Epithelial cell of proximal tubule (primary cell): ENCODE measurements around the gene MARCHF6. TPM values are rescaled to one million over a fixed set of nuclear protein-coding genes. Genes with fewer than 3 reads are reported as not detected.
A peak's percentile ranks its signal among the peaks of the same experiment; 100 is the strongest.
"Not testable (repeated sequence)": the region's sequence is repeated elsewhere in the genome, so short reads cannot be mapped to it uniquely, and the experiment has no call there.

Source experiments
- DNase-seq: peaks from one replicate; pipeline ENCODE4 v3.0.0-alpha.2; 2011; ENCODE audit warnings: low read depth
- H3K4me3 ChIP-seq: 2 replicates; pipeline ENCODE4 v1.5.1; 2011; ENCODE audit warnings: low read depth, mild to moderate bottlenecking, low read length
- CTCF ChIP-seq: conservative IDR thresholded peaks from 2 replicates; pipeline ENCODE4 v1.5.1; 2012; ENCODE audit warnings: low read depth, mild to moderate bottlenecking, low read length
- total RNA-seq: library from RNA; depleted of rRNA; stranded (reverse); fragments of >200 nt; gene quantifications from 2 replicates; pipeline ENCODE4 v1.2.3, GENCODE V29; 2015

MARCHF6 gene
- total RNA-seq, 1 donor from 2014 or later: 27.0 TPM

GRCh38 chr5:10339058-10339811 lies 14.3 kb upstream of the MARCHF6 start:
- no peak for DNase-seq
- TF ChIP-seq CTCF: no peak
- no peak overlapping the region for H3K4me3 ChIP-seq

GRCh38 chr5:10339958-10340357 lies 13.5 kb upstream of the MARCHF6 start:
- H3K4me3 ChIP-seq: no peak overlapping the region
- no peak for TF ChIP-seq CTCF
- DNase-seq: no peak

- no peak overlapping the region for H3K4me3 ChIP-seq
- no peak for TF ChIP-seq CTCF
- no peak for DNase-seq
These were observed 10.0 kb upstream of the MARCHF6 start for GRCh38 chr5:10343486-10343885.

GRCh38 chr5:10344461-10345106 lies 8.9 kb upstream of the MARCHF6 start:
- H3K4me3 ChIP-seq, DNase-seq: not testable (repeated sequence)

GRCh38 chr5:10348258-10348657 lies 5.2 kb upstream of the MARCHF6 start:
- TF ChIP-seq CTCF: no peak
- H3K4me3 ChIP-seq: no peak overlapping the region
- DNase-seq: no peak

- H3K4me3 ChIP-seq: no peak overlapping the region
- peak; percentile 61 for DNase-seq
- TF ChIP-seq CTCF: no peak
These were observed 2.1 kb upstream of the MARCHF6 start for GRCh38 chr5:10351199-10351905.

- TF ChIP-seq CTCF: no peak
- DNase-seq: no peak
- H3K4me3 ChIP-seq: no peak overlapping the region
These were observed 1.6 kb upstream of the MARCHF6 start for GRCh38 chr5:10351919-10352318.
